WTC11 (cell line): ENCODE results near the gene PAIP2. TPM values are rescaled to one million over a fixed set of nuclear protein-coding genes. Genes with fewer than 3 reads are reported as not detected.

Experiments used
- ATAC-seq: fragments of 200-7000 bp; cut with Tn5 transposase; 2 replicates; pipeline ENCODE4 v1.10.0; 2021; ENCODE audit warnings: mild to moderate bottlenecking, moderate library complexity
- CTCF ChIA-PET: fragments of 300-600 bp; sonication (Branson Sonifier 250); formaldehyde crosslinking; loops from one replicate; lab custom pipeline; 2021; ENCODE audit warnings: antibody characterized with exemption; lab: Charles Lee
- POLR2A ChIA-PET: fragments of 350-600 bp; sonication (Branson Sonifier 250); formaldehyde crosslinking; loops from one replicate; lab custom pipeline; 2021; ENCODE audit warnings: antibody characterized with exemption; lab: Charles Lee
- DNase-seq: peaks from one replicate; pipeline ENCODE4 v3.0.0; 2021; ENCODE audit warnings: low spot score
- H3K27ac Mint-ChIP-seq: 2 replicates; pipeline ENCODE4 v1.8.0; 2021; ENCODE audit warnings: mixed read lengths
- H3K27me3 Mint-ChIP-seq: 2 replicates; pipeline ENCODE4 v1.8.0; 2021; ENCODE audit warnings: low read depth, mild to moderate bottlenecking, moderate library complexity, mixed read lengths
- H3K36me3 Mint-ChIP-seq: 2 replicates; pipeline ENCODE4 v1.8.0; 2021; ENCODE audit warnings: mixed read lengths
- H3K4me1 Mint-ChIP-seq: 2 replicates; pipeline ENCODE4 v1.8.0; 2022; ENCODE audit warnings: mixed read lengths
- H3K4me3 Mint-ChIP-seq: 2 replicates; pipeline ENCODE4 v1.8.0; 2021; ENCODE audit warnings: mild to moderate bottlenecking, moderate library complexity, mixed read lengths
- H3K9me3 Mint-ChIP-seq: 2 replicates; pipeline ENCODE4 v1.8.0; 2021; ENCODE audit warnings: mixed read lengths
- ATF1 ChIP-seq: sonication (generic); formaldehyde crosslinking; IDR thresholded peaks from 2 replicates; pipeline ENCODE4 v1.8.1; 2023; ENCODE audit warnings: mild to moderate bottlenecking, moderate library complexity, missing genetic modification reagents
- ATF3 ChIP-seq: sonication (generic); formaldehyde crosslinking; conservative IDR thresholded peaks from 2 replicates; pipeline ENCODE4 v1.8.1; 2022; ENCODE audit warnings: mild to moderate bottlenecking, missing genetic modification reagents
- CREB1 ChIP-seq: sonication (generic); formaldehyde crosslinking; IDR thresholded peaks from 2 replicates; pipeline ENCODE4 v1.8.0; 2023; ENCODE audit warnings: mild to moderate bottlenecking, missing genetic modification reagents
- ELF4 ChIP-seq: sonication (generic); formaldehyde crosslinking; IDR thresholded peaks from 2 replicates; pipeline ENCODE4 v1.8.1; 2022; ENCODE audit warnings: low read depth, mild to moderate bottlenecking, moderate library complexity, missing genetic modification reagents
- GABPB1 ChIP-seq: sonication (generic); formaldehyde crosslinking; IDR thresholded peaks from 2 replicates; pipeline ENCODE4 v1.8.1; 2023; ENCODE audit warnings: mild to moderate bottlenecking, missing genetic modification reagents
- GTF2I ChIP-seq: fragments of 250-450 bp; sonication (Bioruptor Pico); conservative IDR thresholded peaks from 2 replicates; pipeline ENCODE4 v1.4.0; 2021; ENCODE audit warnings: mild to moderate bottlenecking
- HMGXB4 ChIP-seq: sonication (generic); formaldehyde crosslinking; IDR thresholded peaks from 2 replicates; pipeline ENCODE4 v1.8.1; 2023; ENCODE audit warnings: mild to moderate bottlenecking, moderate library complexity, missing genetic modification reagents
- JAZF1 ChIP-seq: fragments of 250-450 bp; sonication (Bioruptor Pico); IDR thresholded peaks from 2 replicates; pipeline ENCODE4 v1.9.0; 2021; ENCODE audit warnings: moderate library complexity, mild to moderate bottlenecking, inconsistent platforms
- MXD4 ChIP-seq: fragments of 250-450 bp; sonication (Bioruptor Pico); IDR thresholded peaks from 2 replicates; pipeline ENCODE4 v1.8.0; 2021; ENCODE audit warnings: mild to moderate bottlenecking, moderate library complexity, borderline replicate concordance
- MYBL2 ChIP-seq: sonication (generic); formaldehyde crosslinking; IDR thresholded peaks from 2 replicates; pipeline ENCODE4 v1.8.1; 2023; ENCODE audit warnings: mild to moderate bottlenecking, moderate library complexity, missing genetic modification reagents
- NFE2L1 ChIP-seq: sonication (generic); formaldehyde crosslinking; IDR thresholded peaks from 2 replicates; pipeline ENCODE4 v1.8.1; 2023; ENCODE audit warnings: missing genetic modification reagents
- PRRX2 ChIP-seq: fragments of 250-450 bp; sonication (Bioruptor Pico); IDR thresholded peaks from 2 replicates; pipeline ENCODE4 v1.8.0; 2021; ENCODE audit warnings: mild to moderate bottlenecking
- TEAD1 ChIP-seq: sonication (generic); formaldehyde crosslinking; IDR thresholded peaks from 2 replicates; pipeline ENCODE4 v1.8.0; 2022; ENCODE audit warnings: mild to moderate bottlenecking, missing genetic modification reagents
- USF1 ChIP-seq: sonication (generic); formaldehyde crosslinking; IDR thresholded peaks from 2 replicates; pipeline ENCODE4 v1.8.0; 2022; ENCODE audit warnings: mild to moderate bottlenecking, missing genetic modification reagents
- ZBTB21 ChIP-seq: sonication (generic); formaldehyde crosslinking; IDR thresholded peaks from 2 replicates; pipeline ENCODE4 v1.8.1; 2023; ENCODE audit warnings: mild to moderate bottlenecking, missing genetic modification reagents, borderline replicate concordance
- ZNF416 ChIP-seq: fragments of 250-450 bp; sonication (Bioruptor Pico); IDR thresholded peaks from 2 replicates; pipeline ENCODE4 v1.9.0; 2021; ENCODE audit warnings: mild to moderate bottlenecking, inconsistent platforms
- ZNF532 ChIP-seq: fragments of 250-450 bp; sonication (Bioruptor Pico); IDR thresholded peaks from 2 replicates; pipeline ENCODE4 v1.9.0; 2021; ENCODE audit warnings: mild to moderate bottlenecking, borderline replicate concordance
- total RNA-seq: library from RNA; stranded (reverse); gene quantifications from 3 replicates; pipeline ENCODE4 v1.2.3, GENCODE V29; 2021

Gene PAIP2
- total RNA-seq, 1 experiment from 2014 or later: 126 TPM

GRCh38 chr5:139341689-139342422 lies at the start of gene PAIP2 (continued):
- TF ChIP-seq HMGXB4 (CRISPR knock-in tag) (no peak; the same call in 1 of the 2 replicates), PRRX2 (CRISPR knock-in tag) (0 out of 2 replicates have a peak, but pooled peaks have one; percentile 79), CREB1 (CRISPR knock-in tag) (0 out of 2 replicates have a peak, but pooled peaks have one; percentile 52), ZBTB21 (CRISPR knock-in tag) (peak; percentile 18; the same call in 1 of the 2 replicates), NFE2L1 (CRISPR knock-in tag) (peak; percentile 63; the same call in 1 of the 2 replicates), ATF1 (CRISPR knock-in tag) (0 out of 2 replicates have a peak, but pooled peaks have one; percentile 65), JAZF1 (CRISPR knock-in tag) (no peak), ELF4 (CRISPR knock-in tag) (no peak), USF1 (peak; percentile 83)

GRCh38 chr5:139293202-139293506 lies 48.5 kb upstream of the PAIP2 start:
- no peak for ATAC-seq
- Mint-ChIP-seq H3K4me1 (peaks cover 31% of the 10 kb centered on the region), H3K27me3 (no peaks in the 10 kb centered on the region), H3K4me3 (peak overlapping the region; percentile 99), H3K9me3 (0 out of 2 replicates have a peak, but pooled peaks cover 5% of the 10 kb centered on the region), H3K36me3 (peaks cover 36% of the 10 kb centered on the region), H3K27ac (peak overlapping the region; percentile 94)
- TF ChIP-seq MYBL2 (CRISPR knock-in tag) (no peak), ZNF532 (CRISPR knock-in tag) (no peak), ATF3 (CRISPR knock-in tag) (no peak), TEAD1 (CRISPR knock-in tag) (no peak), GABPB1 (CRISPR knock-in tag) (no peak), GTF2I (CRISPR knock-in tag) (no peak), ZNF416 (CRISPR knock-in tag) (no peak), PRRX2 (CRISPR knock-in tag) (no peak), MXD4 (CRISPR knock-in tag) (no peak)
- ChIA-PET CTCF (interaction anchor here (0.9 to 1.3 kb wide), 4 partner anchors 25 to 503 kb away, joined by 3 to 4 read pairs (median 4); partner anchors contain the start of gene PAIP2), POLR2A (interaction anchor here (0.6 to 2.6 kb wide), 22 partner anchors 8 to 1355 kb away, joined by 3 to 34 read pairs (median 4); partner anchors contain the start of genes ETF1, HSPA9, IK and PAIP2)
- DNase-seq: no peak
